ENCODE results near the gene NFIB. TPM values are rescaled to one million over a fixed set of nuclear protein-coding genes. Genes with fewer than 3 reads are reported as not detected.

Gene NFIB
- total RNA-seq, 1 donor from 2014 or later, result 66.3 TPM

- DNase-seq (ENCODE audit: low spot score), result no peak
- Mint-ChIP-seq H3K36me3 (ENCODE audit: low read depth) (peaks cover 7% of the 10 kb centered on the region), H3K9me3 (ENCODE audit: low read depth) (no peaks in the 10 kb centered on the region), H3K4me3 (ENCODE audit: unreplicated experiment) (no peak overlapping the region), H3K27ac (ENCODE audit: unreplicated experiment) (no peak overlapping the region), H3K4me1 (ENCODE audit: low read depth) (peaks cover 11% of the 10 kb centered on the region), H3K27me3 (ENCODE audit: low read depth) (no peaks in the 10 kb centered on the region)
- TF ChIP-seq CTCF (IDR thresholded peaks at IDR 0.05), result no peak
These were observed 157.9 kb downstream of the NFIB start for GRCh38 chr9:14156046-14156445.

GRCh38 chr9:14155237-14155636 lies 158.7 kb downstream of the NFIB start:
- DNase-seq (ENCODE audit: low spot score), result no peak
- H3K36me3 Mint-ChIP-seq (ENCODE audit: low read depth), result peaks cover 7% of the 10 kb centered on the region
- no peak overlapping the region for H3K4me3 Mint-ChIP-seq (ENCODE audit: unreplicated experiment)
- no peak overlapping the region for H3K27ac Mint-ChIP-seq (ENCODE audit: unreplicated experiment)
- no peaks in the 10 kb centered on the region for H3K9me3 Mint-ChIP-seq (ENCODE audit: low read depth)
- peaks cover 11% of the 10 kb centered on the region for H3K4me1 Mint-ChIP-seq (ENCODE audit: low read depth)
- no peak for TF ChIP-seq CTCF (IDR thresholded peaks at IDR 0.05)
- no peaks in the 10 kb centered on the region for H3K27me3 Mint-ChIP-seq (ENCODE audit: low read depth)

- Mint-ChIP-seq H3K4me3 (ENCODE audit: unreplicated experiment) (no peak overlapping the region), H3K9me3 (ENCODE audit: low read depth) (no peaks in the 10 kb centered on the region), H3K27ac (ENCODE audit: unreplicated experiment) (no peak overlapping the region), H3K4me1 (ENCODE audit: low read depth) (peaks cover 17% of the 10 kb centered on the region), H3K36me3 (ENCODE audit: low read depth) (peaks cover 8% of the 10 kb centered on the region), H3K27me3 (ENCODE audit: low read depth) (no peaks in the 10 kb centered on the region)
- no peak for TF ChIP-seq CTCF (IDR thresholded peaks at IDR 0.05)
- DNase-seq (ENCODE audit: low spot score), result no peak
These were observed 160.6 kb downstream of the NFIB start for GRCh38 chr9:14153310-14153720.

- Mint-ChIP-seq H3K27ac (ENCODE audit: unreplicated experiment) (no peak overlapping the region), H3K4me3 (ENCODE audit: unreplicated experiment) (no peak overlapping the region), H3K27me3 (ENCODE audit: low read depth) (no peaks in the 10 kb centered on the region), H3K4me1 (ENCODE audit: low read depth) (peaks cover 17% of the 10 kb centered on the region), H3K9me3 (ENCODE audit: low read depth) (no peaks in the 10 kb centered on the region), H3K36me3 (ENCODE audit: low read depth) (peaks cover 5% of the 10 kb centered on the region)
- no peak for TF ChIP-seq CTCF (IDR thresholded peaks at IDR 0.05)
- no peak for DNase-seq (ENCODE audit: low spot score)
These were observed 162.5 kb downstream of the NFIB start for GRCh38 chr9:14151451-14151850.

- H3K36me3 Mint-ChIP-seq (ENCODE audit: low read depth), result peaks cover 8% of the 10 kb centered on the region
- H3K4me1 Mint-ChIP-seq (ENCODE audit: low read depth), result peaks cover 13% of the 10 kb centered on the region
- TF ChIP-seq CTCF (IDR thresholded peaks at IDR 0.05), result no peak
- H3K27me3 Mint-ChIP-seq (ENCODE audit: low read depth), result no peaks in the 10 kb centered on the region
- no peak for DNase-seq (ENCODE audit: low spot score)
- H3K4me3 Mint-ChIP-seq (ENCODE audit: unreplicated experiment), result no peak overlapping the region
- H3K9me3 Mint-ChIP-seq (ENCODE audit: low read depth), result no peaks in the 10 kb centered on the region
- no peak overlapping the region for H3K27ac Mint-ChIP-seq (ENCODE audit: unreplicated experiment)
These were observed 165.3 kb downstream of the NFIB start for GRCh38 chr9:14148501-14149103.
